ENCODE measurements around the gene TTC3.

Gene TTC3

GRCh38 chr21:37249112-37249904 is 176.3 kb downstream of the TTC3 start:
- Histone ChIP-seq H3K36me3 (ENCODE audit: insufficient read depth, low read length) (no peaks in the 10 kb centered on the region), H3K9me3 (ENCODE audit: control insufficient read depth, insufficient read depth, low read length) (no peaks in the 10 kb centered on the region), H3K4me1 (ENCODE audit: insufficient read depth, low read length) (peaks cover 8% of the 10 kb centered on the region; the same call in 1 of the 2 replicates), H3K9ac (ENCODE audit: low read depth, low read length) (no peak overlapping the region)

GRCh38 chr21:37251294-37251634 is 178.2 kb downstream of the TTC3 start:
- H3K9me3 ChIP-seq (ENCODE audit: control insufficient read depth, insufficient read depth, low read length) = no peaks in the 10 kb centered on the region
- H3K9ac ChIP-seq (ENCODE audit: low read depth, low read length) = no peak overlapping the region
- no peaks in the 10 kb centered on the region for H3K4me1 ChIP-seq (ENCODE audit: insufficient read depth, low read length)
- no peaks in the 10 kb centered on the region for H3K36me3 ChIP-seq (ENCODE audit: insufficient read depth, low read length)
